IgD-negative memory B cell (primary cell): ENCODE results near the gene PLXNA3. TPM values are rescaled to one million over a fixed set of nuclear protein-coding genes. Genes with fewer than 3 reads are reported as not detected.

ENCODE experiments used
- H3K27ac Mint-ChIP-seq, 3 donors: one replicate each; pipeline ENCODE4 v1.8.0; 2020 to 2022; ENCODE audit warnings: mild to moderate bottlenecking in 3 of 3, mixed read lengths in 3 of 3, moderate library complexity in 1 of 3
- H3K27me3 Mint-ChIP-seq: one replicate; pipeline ENCODE4 v1.8.0; 2021; ENCODE audit warnings: mixed read lengths
- H3K36me3 Mint-ChIP-seq: one replicate; pipeline ENCODE4 v1.8.0; 2020; ENCODE audit warnings: mild to moderate bottlenecking, mixed read lengths
- H3K4me1 Mint-ChIP-seq, 3 donors: one replicate each; pipeline ENCODE4 v1.8.0; 2020 to 2022; ENCODE audit warnings: mixed read lengths in 3 of 3, mild to moderate bottlenecking in 1 of 3
- H3K4me3 Mint-ChIP-seq, 4 donors: one replicate each; pipeline ENCODE4 v1.8.0; 2020 to 2022; ENCODE audit warnings: mild to moderate bottlenecking in 4 of 4, mixed read lengths in 4 of 4, moderate library complexity in 3 of 4
- H3K9me3 Mint-ChIP-seq, 3 donors: one replicate each; pipeline ENCODE4 v1.8.0; 2020 to 2021; ENCODE audit warnings: mixed read lengths in 3 of 3, mild to moderate bottlenecking in 1 of 3
- polyA plus RNA-seq: library from polyadenylated mRNA; unstranded; fragments of 300-500 nt; fragmentation: Illumina TruSeq; gene quantifications from one replicate; pipeline ENCODE4 v1.2.3, GENCODE V29; 2021

Gene PLXNA3
- polyA plus RNA-seq, 1 donor from 2014 or later, result 2.7 TPM

- H3K4me3 Mint-ChIP-seq, result no peak overlapping the region
- no peaks in the 10 kb centered on the region for H3K9me3 Mint-ChIP-seq
- peaks cover 2% of the 10 kb centered on the region for H3K36me3 Mint-ChIP-seq
- H3K27ac Mint-ChIP-seq, result no peak overlapping the region
- no peaks in the 10 kb centered on the region for H3K4me1 Mint-ChIP-seq
- no peaks in the 10 kb centered on the region for H3K27me3 Mint-ChIP-seq
These were observed 14.9 kb downstream of the PLXNA3 start for GRCh38 chrX:154472685-154473632.

GRCh38 chrX:154473683-154474082 is 15.6 kb downstream of the PLXNA3 start:
- H3K36me3 Mint-ChIP-seq, result peaks cover 2% of the 10 kb centered on the region
- no peak overlapping the region for H3K4me3 Mint-ChIP-seq
- H3K27me3 Mint-ChIP-seq, result no peaks in the 10 kb centered on the region
- peak overlapping the region in 1 of 3 donors; percentile 39 for H3K27ac Mint-ChIP-seq
- no peaks in the 10 kb centered on the region for H3K4me1 Mint-ChIP-seq
- H3K9me3 Mint-ChIP-seq, result no peaks in the 10 kb centered on the region

- peak overlapping the region in 2 of 4 donors; percentile 38 to 51 for H3K4me3 Mint-ChIP-seq
- peaks cover 7 to 9% (median 7%) of the 10 kb centered on the region in 3 donors for H3K4me1 Mint-ChIP-seq
- H3K27ac Mint-ChIP-seq, result peak overlapping the region in 1 of 3 donors; percentile 53
- H3K9me3 Mint-ChIP-seq, result no peaks in the 10 kb centered on the region
- H3K27me3 Mint-ChIP-seq, result no peaks in the 10 kb centered on the region
- H3K36me3 Mint-ChIP-seq, result peaks cover 2% of the 10 kb centered on the region
These were observed 18.7 kb downstream of the PLXNA3 start for GRCh38 chrX:154476821-154477220.

GRCh38 chrX:154477891-154478477 is 19.9 kb downstream of the PLXNA3 start:
- peak overlapping the region; percentile 80 to 97 (median 89) for H3K4me3 Mint-ChIP-seq
- H3K36me3 Mint-ChIP-seq, result peaks cover 2% of the 10 kb centered on the region
- H3K27me3 Mint-ChIP-seq, result no peaks in the 10 kb centered on the region
- H3K27ac Mint-ChIP-seq, result peak overlapping the region in 2 of 3 donors; percentile 91 to 99
- H3K9me3 Mint-ChIP-seq, result no peaks in the 10 kb centered on the region
- peaks cover 7 to 14% (median 9%) of the 10 kb centered on the region in 3 donors for H3K4me1 Mint-ChIP-seq

- Mint-ChIP-seq H3K4me1 (peaks cover 7 to 14% (median 9%) of the 10 kb centered on the region in 3 donors), H3K4me3 (peak within 1 kb of the TSS; percentile 80 to 97 (median 91)), H3K27ac (peak within 1 kb of the TSS; percentile 91 to 99 (median 96)), H3K9me3 (no peaks in the 10 kb centered on the region), H3K27me3 (no peaks in the 10 kb centered on the region), H3K36me3 (no peaks in the 10 kb centered on the region)
These were observed 20.9 kb downstream of the PLXNA3 start, which contains the start of gene LAGE3 for GRCh38 chrX:154478728-154479622. LAGE3 (minus strand) TSS chrX:154479281; CDS start chrX:154478915, 366 bp downstream.

GRCh38 chrX:154481195-154481594 is 23.1 kb downstream of the PLXNA3 start:
- Mint-ChIP-seq H3K9me3 (no peaks in the 10 kb centered on the region), H3K36me3 (no peaks in the 10 kb centered on the region), H3K4me3 (peak overlapping the region in 2 of 4 donors; percentile 36 to 62), H3K27me3 (no peaks in the 10 kb centered on the region), H3K4me1 (peaks cover 7 to 14% (median 9%) of the 10 kb centered on the region in 3 donors), H3K27ac (peak overlapping the region in 2 of 3 donors; percentile 27 to 53)

- Mint-ChIP-seq H3K27ac (peak overlapping the region; percentile 56 to 93 (median 81)), H3K4me1 (peaks cover 7 to 15% (median 9%) of the 10 kb centered on the region in 3 donors), H3K36me3 (no peaks in the 10 kb centered on the region), H3K4me3 (peak overlapping the region in 2 of 4 donors; percentile 34 to 36), H3K9me3 (no peaks in the 10 kb centered on the region), H3K27me3 (no peaks in the 10 kb centered on the region)
These were observed 24.0 kb downstream of the PLXNA3 start for GRCh38 chrX:154481911-154482601.

GRCh38 chrX:154482786-154483185 is 24.7 kb downstream of the PLXNA3 start:
- Mint-ChIP-seq H3K4me3 (no peak overlapping the region), H3K36me3 (no peaks in the 10 kb centered on the region), H3K4me1 (peaks cover 7 to 16% (median 9%) of the 10 kb centered on the region in 3 donors), H3K9me3 (no peaks in the 10 kb centered on the region), H3K27me3 (no peaks in the 10 kb centered on the region), H3K27ac (peak overlapping the region in 2 of 3 donors; percentile 56 to 81)

GRCh38 chrX:154483325-154483724 is 25.2 kb downstream of the PLXNA3 start:
- H3K27ac Mint-ChIP-seq, result peak overlapping the region in 2 of 3 donors; percentile 28 to 59
- H3K4me3 Mint-ChIP-seq, result peak overlapping the region in 1 of 4 donors; percentile 30
- H3K9me3 Mint-ChIP-seq, result no peaks in the 10 kb centered on the region
- no peaks in the 10 kb centered on the region for H3K36me3 Mint-ChIP-seq
- no peaks in the 10 kb centered on the region for H3K27me3 Mint-ChIP-seq
- H3K4me1 Mint-ChIP-seq, result peaks cover 7 to 18% (median 10%) of the 10 kb centered on the region in 3 donors

GRCh38 chrX:154484255-154485149 is 26.4 kb downstream of the PLXNA3 start:
- peaks cover 0 to 19% (median 12%) of the 10 kb centered on the region in 3 donors for H3K4me1 Mint-ChIP-seq
- H3K9me3 Mint-ChIP-seq, result no peaks in the 10 kb centered on the region
- peak overlapping the region in 3 of 4 donors; percentile 9 to 68 (median 39) for H3K4me3 Mint-ChIP-seq
- H3K27ac Mint-ChIP-seq, result peak overlapping the region in 1 of 3 donors; percentile 16
- no peaks in the 10 kb centered on the region for H3K36me3 Mint-ChIP-seq
- H3K27me3 Mint-ChIP-seq, result no peaks in the 10 kb centered on the region

- Mint-ChIP-seq H3K4me1 (peaks cover 0 to 20% (median 14%) of the 10 kb centered on the region in 3 donors), H3K27ac (peak overlapping the region in 1 of 3 donors; percentile 18), H3K36me3 (no peaks in the 10 kb centered on the region), H3K27me3 (peaks cover 1% of the 10 kb centered on the region), H3K9me3 (no peaks in the 10 kb centered on the region), H3K4me3 (peak overlapping the region; percentile 54 to 77 (median 72))
These were observed 27.3 kb downstream of the PLXNA3 start for GRCh38 chrX:154485150-154486051.

- peaks cover 4 to 20% (median 14%) of the 10 kb centered on the region in 3 donors for H3K4me1 Mint-ChIP-seq
- H3K27me3 Mint-ChIP-seq, result peaks cover 1% of the 10 kb centered on the region
- no peak overlapping the region for H3K27ac Mint-ChIP-seq
- no peaks in the 10 kb centered on the region for H3K36me3 Mint-ChIP-seq
- peak overlapping the region in 2 of 4 donors; percentile 17 to 68 for H3K4me3 Mint-ChIP-seq
- H3K9me3 Mint-ChIP-seq, result no peaks in the 10 kb centered on the region
These were observed 27.9 kb downstream of the PLXNA3 start for GRCh38 chrX:154486052-154486395.
